Activated T-cell treated with anti-CD3 and anti-CD28 coated beads, Interleukin-2, amount 50 U/mL, for 72 hours (primary cell): ENCODE results near the gene IKZF4. TPM values are rescaled to one million over a fixed set of nuclear protein-coding genes. Genes with fewer than 3 reads are reported as not detected.

Source experiments
- ATAC-seq, 2 donors: fragments of 150-1000 bp; cut with Tn5 transposase; replicated peaks in 1 of 2; 2 replicates each; pipeline ENCODE4 v1.10.0; 2021; ENCODE audit warnings: moderate library complexity in 2 of 2, mild to moderate bottlenecking in 1 of 2
- DNase-seq, 2 donors: peaks; one replicate each; pipeline ENCODE4 v3.0.0; 2021 to 2022; ENCODE audit warnings: mixed read lengths in 1 of 2
- H3K27ac Mint-ChIP-seq: one replicate; pipeline ENCODE4 v1.8.0; 2022; ENCODE audit warnings: mild to moderate bottlenecking, moderate library complexity, mixed read lengths
- H3K27me3 Mint-ChIP-seq: one replicate; pipeline ENCODE4 v1.8.0; 2022; ENCODE audit warnings: low read depth, mixed read lengths
- H3K36me3 Mint-ChIP-seq, 2 donors: one replicate each; pipeline ENCODE4 v1.8.0; 2022; ENCODE audit warnings: mixed read lengths in 2 of 2, mild to moderate bottlenecking in 1 of 2; ENCODE audit not compliant: insufficient read depth in 2 of 2
- H3K4me1 Mint-ChIP-seq: one replicate; pipeline ENCODE4 v1.8.0; 2022; ENCODE audit warnings: low read depth, mixed read lengths
- H3K4me3 Mint-ChIP-seq, 2 donors: one replicate each; pipeline ENCODE4 v1.8.0; 2022; ENCODE audit warnings: mild to moderate bottlenecking in 2 of 2, mixed read lengths in 2 of 2, moderate library complexity in 2 of 2
- H3K9me3 Mint-ChIP-seq, 2 donors: one replicate each; pipeline ENCODE4 v1.8.0; 2022; ENCODE audit warnings: mixed read lengths in 2 of 2
- total RNA-seq, 2 donors: library from RNA; stranded (reverse); gene quantifications; one replicate each; pipeline ENCODE4 v1.2.3, GENCODE V29; 2022

The IKZF4 gene
- total RNA-seq, 2 donors from 2014 or later, result 22.8 to 25.0 TPM

GRCh38 chr12:56086096-56086495, 65.3 kb downstream of the IKZF4 start:
- H3K27ac Mint-ChIP-seq, result no peak overlapping the region
- no peak for ATAC-seq
- no peaks in the 10 kb centered on the region for H3K36me3 Mint-ChIP-seq
- no peaks in the 10 kb centered on the region for H3K4me1 Mint-ChIP-seq
- peaks cover 17% of the 10 kb centered on the region for H3K27me3 Mint-ChIP-seq
- no peaks in the 10 kb centered on the region for H3K9me3 Mint-ChIP-seq
- H3K4me3 Mint-ChIP-seq, result no peak overlapping the region
- DNase-seq, result no peak

DNA sequence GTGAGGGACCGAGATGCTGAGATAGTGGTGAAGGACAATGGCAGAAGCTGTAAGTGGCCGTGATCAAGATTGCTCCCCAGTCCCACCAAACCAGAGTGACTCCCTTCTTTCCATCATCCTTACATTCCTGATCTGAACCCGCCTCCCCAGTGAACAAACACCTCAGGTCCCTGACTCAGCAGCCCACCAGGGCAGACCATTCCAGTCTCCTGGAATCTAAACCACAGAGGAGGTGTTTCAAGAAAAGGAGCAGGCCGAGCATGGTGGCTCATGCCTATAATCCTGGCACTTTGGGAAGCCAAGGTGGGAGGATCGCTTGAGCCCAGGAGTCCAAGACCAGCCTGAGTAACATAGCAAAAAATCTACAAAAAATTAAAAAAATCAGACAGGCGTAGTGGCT, 65.8 kb downstream of the IKZF4 start:
- DNase-seq, result no peak
- no peak for ATAC-seq
- Mint-ChIP-seq H3K27ac (no peak overlapping the region), H3K36me3 (no peaks in the 10 kb centered on the region), H3K4me3 (no peak overlapping the region), H3K9me3 (no peaks in the 10 kb centered on the region), H3K27me3 (peaks cover 12% of the 10 kb centered on the region), H3K4me1 (no peaks in the 10 kb centered on the region)

GRCh38 chr12:56087220-56087619, 66.4 kb downstream of the IKZF4 start:
- Mint-ChIP-seq H3K4me3 (no peak overlapping the region), H3K27me3 (peaks cover 7% of the 10 kb centered on the region), H3K27ac (no peak overlapping the region), H3K4me1 (no peaks in the 10 kb centered on the region), H3K9me3 (no peaks in the 10 kb centered on the region), H3K36me3 (no peaks in the 10 kb centered on the region)
- no peak for ATAC-seq
- no peak for DNase-seq

Other genes with a start within 250 kb of the IKZF4 start
- gene SARNP, start 203.3 kb upstream of the IKZF4 start, total RNA-seq, result 100 to 1,000 TPM; 106 to 127 TPM
- 10 to 100 TPM; 29.5 to 33.5 TPM for gene ORMDL2, start 203.0 kb upstream of the IKZF4 start, total RNA-seq
- 10 to 100 TPM; 24.1 to 24.4 TPM for gene DNAJC14, start 191.5 kb upstream of the IKZF4 start, total RNA-seq
- gene MMP19, start 178.1 kb upstream of the IKZF4 start, total RNA-seq, result under 1 TPM; 0.41 to 0.81 TPM
- gene PYM1, start 93.1 kb upstream of the IKZF4 start, total RNA-seq, result 10 to 100 TPM; 35.1 to 36.6 TPM
- gene DGKA, start 89.9 kb upstream of the IKZF4 start, total RNA-seq, result 100 to 1,000 TPM; 343 to 396 TPM
- gene PMEL, start 55.0 kb upstream of the IKZF4 start, total RNA-seq, result 1 to 10 TPM in 1 of 2 donors, under 1 TPM in 1; 1.00 to 1.9 TPM
- gene CDK2, start 54.2 kb upstream of the IKZF4 start, total RNA-seq, result 100 to 1,000 TPM in 1 of 2 donors, 10 to 100 TPM in 1; 89.2 to 103 TPM
- 10 to 100 TPM; 49.4 to 56.6 TPM for gene RAB5B, start 47.0 kb upstream of the IKZF4 start, total RNA-seq
- 1 to 10 TPM; 7.8 to 9.9 TPM for gene SUOX, start 23.8 kb upstream of the IKZF4 start, total RNA-seq
- gene RPS26, start 20.9 kb downstream of the IKZF4 start, total RNA-seq, result 10 to 100 TPM; 23.0 to 28.9 TPM
- 1 to 10 TPM; 1.4 to 1.9 TPM for gene ERBB3, start 59.1 kb downstream of the IKZF4 start, total RNA-seq
- gene PA2G4, start 83.5 kb downstream of the IKZF4 start, total RNA-seq, result 100 to 1,000 TPM; 226 to 265 TPM
- gene RPL41, start 95.6 kb downstream of the IKZF4 start, total RNA-seq, result 1,000 to 10,000 TPM; 5,172 to 5,269 TPM
- 10 to 100 TPM in 1 of 2 donors, 1 to 10 TPM in 1; 7.4 to 11.8 TPM for gene ZC3H10, start 97.2 kb downstream of the IKZF4 start, total RNA-seq
- 10 to 100 TPM; 74.6 to 84.6 TPM for gene ESYT1, start 107.2 kb downstream of the IKZF4 start, total RNA-seq
- gene MYL6B, start 131.5 kb downstream of the IKZF4 start, total RNA-seq, result 100 to 1,000 TPM in 1 of 2 donors, 10 to 100 TPM in 1; 96.3 to 111 TPM
- gene MYL6, start 137.3 kb downstream of the IKZF4 start, total RNA-seq, result 100 to 1,000 TPM; 391 to 492 TPM
- 100 to 1,000 TPM in 1 of 2 donors, 10 to 100 TPM in 1; 99.7 to 104 TPM for gene SMARCC2, start 168.4 kb downstream of the IKZF4 start, total RNA-seq
- 10 to 100 TPM; 35.4 to 40.2 TPM for gene RNF41, start 200.9 kb downstream of the IKZF4 start, total RNA-seq
- 10 to 100 TPM; 61.8 to 72.7 TPM for gene NABP2, start 203.3 kb downstream of the IKZF4 start, total RNA-seq
- 1 to 10 TPM in 1 of 2 donors, under 1 TPM in 1; 0.44 to 1.1 TPM for gene SLC39A5, start 209.0 kb downstream of the IKZF4 start, total RNA-seq
- gene ANKRD52, start 237.3 kb downstream of the IKZF4 start, total RNA-seq, result 10 to 100 TPM; 46.7 to 50.7 TPM
- gene COQ10A, start 245.9 kb downstream of the IKZF4 start, total RNA-seq, result 1 to 10 TPM; 5.9 to 7.3 TPM